DLD1 (cell line): ENCODE measurements around the gene LRRC75B.
"Not testable (repeated sequence)": the region's sequence is repeated elsewhere in the genome, so short reads cannot be mapped to it uniquely, and the experiment has no call there.

ENCODE experiments used
- in situ Hi-C: cut with HindIII; loops from 2 replicates; pipeline ENCODE4 v1.10.0; 2017; ENCODE audit warnings: low sequenced_read_pairs

LRRC75B gene

GRCh38 chr22:24602847-24603769, 10.2 kb upstream of the LRRC75B start, which contains the start of gene GGT1:
Gene GGT1 (plus strand): TSS chr22:24603193. CDS start chr22:24611082, 7,889 bp downstream.
- in situ Hi-C loops, result not testable (repeated sequence)

- in situ Hi-C loops, result not testable (repeated sequence)
Measured at GRCh38 chr22:24602105-24602749, 9.4 kb upstream of the LRRC75B start.

GRCh38 chr22:24601217-24602104, 8.6 kb upstream of the LRRC75B start:
- in situ Hi-C loops, result no loop called here

- in situ Hi-C loops, result not testable (repeated sequence)
Measured at GRCh38 chr22:24599958-24600715, 7.3 kb upstream of the LRRC75B start.

GRCh38 chr22:24599514-24599913, 6.6 kb upstream of the LRRC75B start:
- in situ Hi-C loops, result no loop called here

- in situ Hi-C loops, result not testable (repeated sequence)
Measured at GRCh38 chr22:24597076-24597475, 4.2 kb upstream of the LRRC75B start.

- in situ Hi-C loops, result no loop called here
Measured at GRCh38 chr22:24595863-24596262, 3.0 kb upstream of the LRRC75B start.

- in situ Hi-C loops, result no loop called here
Measured at GRCh38 chr22:24595228-24595627, 2.4 kb upstream of the LRRC75B start.

- in situ Hi-C loops, result no loop called here
Measured at GRCh38 chr22:24594569-24595120, 1.8 kb upstream of the LRRC75B start.

GRCh38 chr22:24593836-24594568, 1.1 kb upstream of the LRRC75B start:
- in situ Hi-C loops, result no loop called here

GRCh38 chr22:24593559-24593835, 624 bp upstream of the LRRC75B start:
- in situ Hi-C loops, result not testable (repeated sequence)

GRCh38 chr22:24592058-24592850, 619 bp downstream of the LRRC75B start:
- in situ Hi-C loops, result no loop called here

- in situ Hi-C loops, result no loop called here
Measured at GRCh38 chr22:24591286-24591830, 1.5 kb downstream of the LRRC75B start.

GRCh38 chr22:24590596-24591173, 2.2 kb downstream of the LRRC75B start:
- in situ Hi-C loops, result no loop called here

GRCh38 chr22:24589518-24590030, 3.3 kb downstream of the LRRC75B start:
- in situ Hi-C loops, result no loop called here

- in situ Hi-C loops, result no loop called here
Measured at GRCh38 chr22:24588757-24589481, 4.0 kb downstream of the LRRC75B start.

GRCh38 chr22:24588381-24588756, 4.5 kb downstream of the LRRC75B start:
- in situ Hi-C loops, result no loop called here
